Endometrial microvascular endothelial cells (primary cell): ENCODE measurements around the gene OSBPL7. TPM values are rescaled to one million over a fixed set of nuclear protein-coding genes. Genes with fewer than 3 reads are reported as not detected.

Experiments used
- in situ Hi-C: cut with HindIII; loops from 2 replicates; pipeline ENCODE4 v1.10.0; 2017; ENCODE audit warnings: low sequenced_read_pairs, low pct_unique_long_range_greater_than_20kb; ENCODE audit errors: inconsistent ontology term
- total RNA-seq: library from RNA; depleted of rRNA; stranded (reverse); fragments of >200 nt; gene quantifications from one replicate; pipeline ENCODE4 v1.2.3, GENCODE V29; 2015; ENCODE audit errors: inconsistent ontology term

The OSBPL7 gene
- 13.6 TPM for total RNA-seq

- in situ Hi-C loops = no loop called here
Observed at GRCh38 chr17:47821424-47822391, at the start of gene OSBPL7. TSS of gene OSBPL7 (minus strand) at chr17:47821794. CDS start at chr17:47820278, 1,516 bp downstream.

- in situ Hi-C loops = no loop called here
Observed at GRCh38 chr17:47871048-47871447, 49.5 kb upstream of the OSBPL7 start.

GRCh38 chr17:47870056-47870455 lies 48.5 kb upstream of the OSBPL7 start:
- in situ Hi-C loops = no loop called here

GRCh38 chr17:47869114-47869513 lies 47.5 kb upstream of the OSBPL7 start:
- in situ Hi-C loops = no loop called here

- in situ Hi-C loops = no loop called here
Observed at GRCh38 chr17:47867813-47868533, 46.4 kb upstream of the OSBPL7 start.

- in situ Hi-C loops = no loop called here
Observed at GRCh38 chr17:47866941-47867340, 45.3 kb upstream of the OSBPL7 start.

- in situ Hi-C loops = no loop called here
Observed at GRCh38 chr17:47864791-47865216, 43.2 kb upstream of the OSBPL7 start.

GRCh38 chr17:47862621-47863440 lies 41.2 kb upstream of the OSBPL7 start:
- in situ Hi-C loops = no loop called here

- in situ Hi-C loops = no loop called here
Observed at GRCh38 chr17:47860386-47860785, 38.8 kb upstream of the OSBPL7 start.

- in situ Hi-C loops = no loop called here
Observed at GRCh38 chr17:47857551-47858455, 36.2 kb upstream of the OSBPL7 start.

- in situ Hi-C loops = no loop called here
Observed at GRCh38 chr17:47856830-47857229, 35.2 kb upstream of the OSBPL7 start.

- in situ Hi-C loops = no loop called here
Observed at GRCh38 chr17:47855737-47856136, 34.1 kb upstream of the OSBPL7 start.

GRCh38 chr17:47853616-47854015 lies 32.0 kb upstream of the OSBPL7 start:
- in situ Hi-C loops = no loop called here

- in situ Hi-C loops = no loop called here
Observed at GRCh38 chr17:47852113-47852949, 30.7 kb upstream of the OSBPL7 start.

GRCh38 chr17:47851764-47852112 lies 30.1 kb upstream of the OSBPL7 start:
- in situ Hi-C loops = no loop called here

GRCh38 chr17:47850692-47851573 lies 29.3 kb upstream of the OSBPL7 start, which contains the start of gene SP6:
TSS of gene SP6 (minus strand) at chr17:47851163. CDS start at chr17:47848429, 2,734 bp downstream.
- in situ Hi-C loops = no loop called here
